HG03354 (cell line): Measurements from ENCODE around the gene GAREM1.
A peak's percentile ranks its signal among the peaks of the same experiment; 100 is the strongest.

Experiments used
- ATAC-seq: cut with Tn5 transposase; IDR thresholded peaks from one replicate; pipeline ENCODE4 v1.9.1; 2021; ENCODE audit warnings: mild to moderate bottlenecking; ENCODE audit not compliant: unreplicated experiment, poor library complexity, severe bottlenecking

GAREM1 gene

GRCh38 chr18:32339045-32339444 lies 131.6 kb downstream of the GAREM1 start:
- no peak for ATAC-seq

DNA sequence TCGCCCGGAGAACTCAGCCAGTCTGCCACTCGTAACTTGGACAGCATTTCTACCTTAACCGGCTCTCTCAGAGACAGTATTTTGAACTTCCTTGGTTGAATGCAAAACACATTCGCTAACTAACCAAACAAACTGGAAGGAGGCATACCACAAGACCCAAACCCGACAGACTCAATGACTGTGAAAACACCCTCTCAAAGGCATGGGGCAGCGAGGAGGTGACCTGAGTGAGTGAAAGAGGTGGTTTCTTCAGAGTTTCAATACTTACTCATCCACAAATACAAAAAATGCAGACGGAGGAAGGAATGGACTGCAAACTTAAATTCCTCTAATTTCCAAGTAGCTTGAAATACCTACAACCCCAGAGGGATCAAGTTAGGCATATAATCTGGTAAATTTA lies 132.9 kb downstream of the GAREM1 start:
- no peak for ATAC-seq

DNA sequence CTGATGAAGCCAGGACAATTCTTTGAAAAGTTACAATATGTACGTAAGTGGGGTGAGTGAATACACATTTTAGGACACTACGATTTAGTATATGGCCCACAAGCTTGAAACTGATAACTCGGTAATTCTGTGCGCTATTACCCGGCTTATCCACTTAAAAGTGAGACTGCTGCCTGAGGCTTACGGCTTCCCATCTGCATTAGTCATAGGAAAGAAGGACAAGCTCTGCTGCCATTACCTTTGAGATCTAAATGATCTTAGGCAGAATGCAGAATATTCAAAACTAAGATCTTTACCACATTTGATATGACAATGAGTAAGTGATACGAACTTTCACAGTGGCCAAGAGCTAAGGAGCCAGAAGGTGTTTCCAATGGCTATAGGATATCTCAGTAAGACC lies 133.3 kb downstream of the GAREM1 start:
- ATAC-seq: no peak

DNA sequence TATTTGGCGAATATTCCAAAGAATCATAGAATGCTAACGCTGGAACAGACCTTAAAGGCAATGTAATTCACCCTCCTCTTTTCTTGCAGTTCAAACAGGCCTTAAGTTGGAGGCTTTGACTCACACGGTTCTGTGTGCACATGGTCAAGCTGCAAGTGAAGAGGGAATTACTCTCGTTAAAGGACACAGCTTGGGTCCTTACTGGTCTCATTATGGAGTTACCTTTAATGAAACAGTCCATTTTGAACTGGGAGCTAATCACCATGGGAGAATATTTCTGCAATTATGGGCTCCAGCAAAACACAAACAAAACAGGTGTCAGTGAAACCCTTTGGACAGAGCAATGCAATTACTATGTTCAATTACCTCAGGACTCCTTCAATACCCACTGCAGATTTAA lies 135.5 kb downstream of the GAREM1 start:
- no peak for ATAC-seq

GRCh38 chr18:32333781-32334180 lies 136.9 kb downstream of the GAREM1 start:
- ATAC-seq: no peak

DNA sequence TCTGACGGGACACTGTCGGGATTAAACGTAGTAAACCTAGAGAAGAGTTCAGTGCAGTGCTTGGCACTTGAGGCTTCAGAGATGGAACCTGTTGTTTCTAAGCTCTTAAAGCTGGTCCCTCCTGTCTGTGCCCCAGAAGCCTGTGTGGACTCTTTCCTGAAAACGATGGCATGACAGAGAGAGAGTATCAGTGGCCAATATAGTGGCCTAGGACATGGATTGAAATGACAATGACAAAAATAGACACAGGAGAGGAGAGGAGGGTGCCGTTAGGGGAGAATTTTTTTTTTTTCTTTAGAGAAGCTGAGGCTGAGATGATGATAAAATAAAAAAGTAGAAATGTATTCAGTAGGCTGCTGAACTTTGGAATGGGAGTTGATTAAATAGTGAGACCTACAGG lies 138.0 kb downstream of the GAREM1 start:
- ATAC-seq: no peak

GRCh38 chr18:32328974-32329373 lies 141.7 kb downstream of the GAREM1 start:
- ATAC-seq: no peak

GRCh38 chr18:32328379-32328778 lies 142.3 kb downstream of the GAREM1 start:
- ATAC-seq: no peak

GRCh38 chr18:32326450-32327308 lies 144.0 kb downstream of the GAREM1 start:
- ATAC-seq: no peak

DNA sequence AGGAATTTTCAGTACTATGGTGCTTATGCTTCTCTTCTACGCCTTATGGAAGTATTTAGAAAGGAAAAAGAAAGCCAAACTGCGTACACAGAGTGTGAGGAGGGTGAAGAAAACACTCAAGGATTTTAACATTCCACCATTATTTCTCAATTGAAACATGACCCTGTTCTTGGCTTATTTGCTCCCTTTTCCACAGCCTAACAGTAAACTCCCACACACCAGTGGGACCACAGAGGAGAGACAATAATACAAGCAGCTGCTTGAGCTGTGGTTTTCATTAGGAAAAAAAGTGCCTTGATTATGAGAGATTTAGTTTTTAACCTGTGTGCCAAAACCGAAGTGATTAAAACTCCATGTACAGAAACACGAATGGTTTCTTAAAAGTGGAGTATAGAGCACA lies 146.5 kb downstream of the GAREM1 start:
- no peak for ATAC-seq

DNA sequence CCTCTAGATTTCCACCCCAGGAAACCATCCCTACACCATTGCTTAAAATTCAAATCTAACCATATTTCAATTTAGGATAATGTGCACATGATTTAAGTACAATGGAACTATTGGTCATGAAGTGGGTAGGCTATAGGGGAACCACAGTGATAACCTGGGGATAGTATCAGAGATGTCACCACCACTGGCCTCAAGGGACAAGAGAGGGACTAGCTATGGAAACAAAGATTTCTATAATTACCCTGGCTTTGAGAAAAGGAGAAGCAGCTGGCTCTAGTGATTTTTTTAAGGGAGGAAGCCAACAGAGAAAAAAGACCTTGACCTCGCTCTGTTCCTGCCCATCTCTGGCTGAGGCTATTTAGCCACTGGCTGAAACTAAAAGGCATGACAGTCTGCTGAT lies 148.9 kb downstream of the GAREM1 start:
- no peak for ATAC-seq

DNA sequence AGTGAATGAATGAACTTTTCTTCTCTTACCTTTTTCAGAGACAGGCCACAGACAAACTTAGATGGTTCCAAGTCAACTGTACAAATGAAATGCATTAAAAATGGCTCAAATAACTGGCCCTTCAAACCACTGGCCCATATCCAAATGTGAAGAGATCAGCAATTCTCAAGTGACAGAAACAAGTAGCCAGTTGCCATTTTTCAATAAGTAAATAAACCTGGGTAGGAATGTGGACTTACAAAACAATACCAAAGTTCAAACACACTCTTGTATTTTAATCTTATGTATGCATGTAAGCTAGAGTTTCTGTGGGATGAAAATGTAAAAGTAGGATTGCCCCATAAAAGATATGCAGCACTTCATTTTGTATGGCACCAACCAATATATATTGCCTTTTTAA lies 151.6 kb downstream of the GAREM1 start:
- ATAC-seq: no peak

- ATAC-seq: no peak
Measured at GRCh38 chr18:32318581-32318980, 152.1 kb downstream of the GAREM1 start.

GRCh38 chr18:32317651-32318050 lies 153.0 kb downstream of the GAREM1 start:
- no peak for ATAC-seq

DNA sequence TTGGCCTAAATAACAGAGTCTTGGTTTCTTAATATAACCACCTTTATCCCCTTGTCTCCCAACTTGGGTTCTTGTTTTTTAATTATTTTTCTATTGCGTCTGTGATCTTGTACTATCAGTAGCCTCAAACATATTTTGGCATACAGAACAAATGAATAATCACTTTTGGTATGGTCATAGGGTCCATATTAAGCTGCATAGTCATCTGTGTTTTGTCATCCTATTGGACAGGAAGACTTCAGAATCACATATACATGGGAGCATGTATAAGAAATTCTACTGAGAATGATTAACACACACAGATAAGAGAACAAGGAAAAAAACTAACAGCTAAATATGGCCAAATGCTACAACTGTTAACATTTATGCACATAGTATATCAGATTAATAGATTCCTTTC lies 154.8 kb downstream of the GAREM1 start:
- no peak for ATAC-seq

DNA sequence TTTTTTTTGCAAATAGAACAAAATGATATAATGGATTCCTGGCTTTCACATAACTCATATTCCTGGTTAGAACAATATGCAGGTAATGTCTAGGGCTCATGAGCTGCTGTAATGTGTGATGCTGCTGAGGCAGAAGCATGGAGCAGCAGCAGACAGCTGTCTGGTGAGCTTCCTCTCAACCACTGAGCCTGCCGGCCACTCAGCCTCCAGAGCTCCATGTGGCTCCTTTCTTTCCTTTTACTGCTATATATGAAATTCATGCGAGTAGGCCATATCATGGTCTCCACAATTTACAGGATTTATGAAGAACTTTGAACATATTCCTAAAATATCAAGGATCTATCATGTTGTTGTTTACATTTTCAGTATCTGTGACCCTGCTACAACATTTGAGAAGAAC lies 159.9 kb downstream of the GAREM1 start:
- ATAC-seq: no peak

- no peak for ATAC-seq
Measured at GRCh38 chr18:32310101-32310500, 160.6 kb downstream of the GAREM1 start.

DNA sequence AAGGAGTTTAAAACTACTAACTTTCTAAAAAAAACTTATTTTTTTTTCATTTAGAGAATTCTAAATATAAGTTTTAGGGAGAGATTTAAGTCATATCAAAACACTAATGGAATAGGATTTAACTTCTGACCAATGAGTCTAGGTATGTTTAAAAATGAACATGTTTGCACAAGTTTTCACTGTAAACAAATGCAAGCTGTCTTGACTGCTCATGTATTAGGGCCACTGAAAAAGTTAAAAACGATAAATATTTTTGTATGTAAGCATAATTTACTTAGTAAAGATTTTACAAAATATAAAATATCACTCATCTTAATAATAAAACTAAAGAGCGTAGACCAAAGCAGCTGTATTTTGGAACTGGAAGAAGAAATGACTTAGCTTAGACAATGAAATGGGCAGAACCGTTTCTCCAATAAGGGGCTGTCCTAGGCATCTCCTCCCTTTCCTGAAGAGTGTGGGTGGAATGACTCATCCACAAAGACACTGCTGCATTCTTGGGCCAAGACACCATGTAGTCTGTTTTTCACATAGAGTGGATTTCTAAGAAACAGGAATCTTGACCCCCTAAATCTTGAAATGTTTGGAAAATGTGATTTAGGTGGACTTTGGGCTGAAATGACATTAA lies 162.1 kb downstream of the GAREM1 start:
- ATAC-seq: no peak

DNA sequence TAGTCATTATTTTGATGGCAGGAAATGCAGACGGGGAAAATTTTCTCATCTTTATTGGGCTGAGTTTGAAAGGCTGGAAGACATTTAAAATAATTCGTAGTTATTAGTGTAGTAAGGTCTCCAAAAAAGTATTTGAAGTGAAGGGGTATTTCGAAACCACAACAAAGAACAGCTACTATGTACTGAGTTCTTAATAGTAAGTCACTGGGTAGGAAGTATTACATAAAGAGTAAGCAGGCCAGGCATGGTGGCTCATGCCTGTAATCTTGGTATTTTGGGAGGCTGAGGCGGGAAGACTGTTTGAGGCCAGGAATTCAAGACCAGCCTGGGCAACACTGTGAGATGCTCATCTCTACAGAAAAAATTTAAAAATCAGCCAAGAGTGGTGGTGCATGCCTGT lies 167.3 kb downstream of the GAREM1 start:
- no peak for ATAC-seq

GRCh38 chr18:32302806-32303205 lies 167.9 kb downstream of the GAREM1 start:
- no peak for ATAC-seq

DNA sequence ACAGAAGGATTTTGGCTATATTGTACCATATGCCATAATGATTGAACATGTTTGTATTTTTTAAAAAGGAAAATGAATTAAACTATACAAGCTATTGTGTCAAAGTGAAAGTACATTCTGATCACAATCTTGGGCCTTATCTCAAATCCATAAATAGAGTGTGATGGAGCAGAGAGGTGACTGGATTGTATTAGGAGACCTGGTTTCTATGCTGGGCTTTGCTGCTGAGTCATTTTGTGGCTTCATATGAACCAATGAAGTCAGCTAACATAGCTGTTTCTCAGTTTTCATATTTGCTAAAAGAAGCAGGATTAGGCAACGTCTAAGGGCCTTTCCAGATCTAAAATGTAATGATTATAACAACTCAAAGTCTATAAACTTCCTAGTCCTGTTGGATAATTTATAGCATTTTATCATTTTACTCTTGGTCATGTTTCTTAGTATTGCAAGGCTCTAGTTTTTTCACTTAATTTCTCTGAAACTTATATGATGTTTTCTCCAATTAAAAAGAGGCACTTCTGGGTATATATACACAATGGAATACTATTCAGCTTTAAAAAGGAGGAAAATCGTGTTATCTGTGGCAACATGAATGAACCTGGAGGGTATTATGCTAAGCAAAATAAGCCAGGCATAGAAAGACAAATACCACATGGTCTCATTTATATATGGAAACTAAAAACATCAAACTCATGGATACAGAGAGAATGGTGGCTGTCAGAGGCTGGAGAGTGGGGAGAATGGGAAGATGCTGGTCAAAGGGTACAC lies 168.5 kb downstream of the GAREM1 start:
- peak; percentile 88 for ATAC-seq
